Measurements from ENCODE around the gene CNPY3.
A peak's percentile ranks its signal among the peaks of the same experiment; 100 is the strongest.

CNPY3 gene

GRCh38 chr6:42921801-42922200 is 7.5 kb upstream of the CNPY3 start:
- H3K9ac ChIP-seq (ENCODE audit: low read length) = no peak overlapping the region
- no peaks in the 10 kb centered on the region for H3K4me1 ChIP-seq (ENCODE audit: insufficient read depth, low read length)
- no peak overlapping the region for H3K27ac ChIP-seq (ENCODE audit: low read depth, low read length)
- H3K36me3 ChIP-seq (ENCODE audit: insufficient read depth, low read length) = no peaks in the 10 kb centered on the region
- peaks cover 0 to 12% of the 10 kb centered on the region in 2 donors for H3K27me3 ChIP-seq (ENCODE audit: control insufficient read depth in 1 of 2, insufficient read depth in 2 of 2, low read length in 2 of 2)
- no peaks in the 10 kb centered on the region for H3K9me3 ChIP-seq (ENCODE audit: low read length)
- H3K4me3 ChIP-seq (ENCODE audit: low read depth in 1 of 2, low read length in 2 of 2) = no peak overlapping the region

DNA sequence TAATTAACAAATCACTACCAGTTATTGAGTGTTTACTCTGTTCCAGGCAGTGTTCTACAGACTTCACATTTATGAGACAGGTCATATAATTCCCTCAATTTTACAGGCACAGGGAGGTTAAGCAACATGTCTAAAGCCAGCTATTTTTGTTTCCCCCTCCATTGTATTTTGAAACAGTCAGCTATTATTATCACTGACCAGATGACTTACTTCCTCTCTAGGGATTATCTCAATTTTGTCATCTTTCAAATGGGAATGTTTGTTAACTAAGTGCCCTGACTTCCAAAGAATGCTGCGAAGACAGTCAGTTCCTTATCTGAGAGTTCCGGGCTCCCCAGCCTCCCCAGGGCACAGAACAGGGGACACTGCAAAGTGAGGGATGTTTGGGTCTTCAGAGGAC is 5.6 kb upstream of the CNPY3 start:
- no peaks in the 10 kb centered on the region for H3K9me3 ChIP-seq (ENCODE audit: low read length)
- no peak overlapping the region for H3K9ac ChIP-seq (ENCODE audit: low read length)
- H3K4me1 ChIP-seq (ENCODE audit: insufficient read depth, low read length) = no peaks in the 10 kb centered on the region
- H3K27ac ChIP-seq (ENCODE audit: low read depth, low read length) = no peak overlapping the region
- H3K36me3 ChIP-seq (ENCODE audit: insufficient read depth, low read length) = no peaks in the 10 kb centered on the region
- no peak overlapping the region for H3K4me3 ChIP-seq (ENCODE audit: low read depth in 1 of 2, low read length in 2 of 2)
- H3K27me3 ChIP-seq (ENCODE audit: control insufficient read depth in 1 of 2, insufficient read depth in 2 of 2, low read length in 2 of 2) = peaks cover 0 to 12% of the 10 kb centered on the region in 2 donors

GRCh38 chr6:42925248-42925857 is 3.9 kb upstream of the CNPY3 start:
- no peak overlapping the region for H3K9ac ChIP-seq (ENCODE audit: low read length)
- H3K4me1 ChIP-seq (ENCODE audit: insufficient read depth, low read length) = peaks cover 6% of the 10 kb centered on the region
- no peaks in the 10 kb centered on the region for H3K9me3 ChIP-seq (ENCODE audit: low read length)
- H3K4me3 ChIP-seq (ENCODE audit: low read depth in 1 of 2, low read length in 2 of 2) = no peak overlapping the region
- no peaks in the 10 kb centered on the region for H3K36me3 ChIP-seq (ENCODE audit: insufficient read depth, low read length)
- no peak overlapping the region for H3K27ac ChIP-seq (ENCODE audit: low read depth, low read length)
- peaks cover 0 to 12% of the 10 kb centered on the region in 2 donors for H3K27me3 ChIP-seq (ENCODE audit: control insufficient read depth in 1 of 2, insufficient read depth in 2 of 2, low read length in 2 of 2)

GRCh38 chr6:42929821-42930360 is 611 bp downstream of the CNPY3 start:
- Histone ChIP-seq H3K9ac (ENCODE audit: low read length) (peak overlapping the region; percentile 87), H3K27ac (ENCODE audit: low read depth, low read length) (peak overlapping the region; percentile 90), H3K4me3 (ENCODE audit: low read depth in 1 of 2, low read length in 2 of 2) (peak overlapping the region; percentile 61 to 86), H3K4me1 (ENCODE audit: insufficient read depth, low read length) (peaks cover 16% of the 10 kb centered on the region), H3K36me3 (ENCODE audit: insufficient read depth, low read length) (peaks cover 5% of the 10 kb centered on the region), H3K27me3 (ENCODE audit: control insufficient read depth in 1 of 2, insufficient read depth in 2 of 2, low read length in 2 of 2) (peaks cover 0 to 5% of the 10 kb centered on the region in 2 donors), H3K9me3 (ENCODE audit: low read length) (no peaks in the 10 kb centered on the region)

DNA sequence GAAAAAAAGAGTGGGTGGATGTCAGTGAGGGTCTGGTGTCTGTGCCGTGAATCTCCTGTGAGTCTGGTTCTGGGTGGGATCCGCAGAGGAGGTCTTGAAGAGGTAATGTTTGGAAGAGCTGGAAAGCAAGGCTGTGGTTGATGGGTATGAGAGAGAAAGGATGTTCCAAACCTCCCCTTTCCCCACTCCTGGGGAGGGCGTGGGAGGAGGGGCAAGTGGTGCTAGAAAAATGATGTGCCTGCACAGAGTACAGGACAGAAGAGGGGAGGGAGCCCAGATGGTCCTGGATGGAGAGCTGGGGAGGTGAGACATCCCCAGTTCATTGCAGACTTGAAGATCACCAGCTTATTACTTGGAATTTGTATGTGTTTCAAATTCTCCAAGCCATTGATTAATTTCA is 3.1 kb downstream of the CNPY3 start:
- Histone ChIP-seq H3K9ac (ENCODE audit: low read length) (no peak overlapping the region), H3K9me3 (ENCODE audit: low read length) (no peaks in the 10 kb centered on the region), H3K27ac (ENCODE audit: low read depth, low read length) (no peak overlapping the region), H3K27me3 (ENCODE audit: control insufficient read depth in 1 of 2, insufficient read depth in 2 of 2, low read length in 2 of 2) (no peaks in the 10 kb centered on the region), H3K4me3 (ENCODE audit: low read depth in 1 of 2, low read length in 2 of 2) (no peak overlapping the region), H3K4me1 (ENCODE audit: insufficient read depth, low read length) (peaks cover 16% of the 10 kb centered on the region), H3K36me3 (ENCODE audit: insufficient read depth, low read length) (peaks cover 27% of the 10 kb centered on the region)

GRCh38 chr6:42933205-42933604 is 3.9 kb downstream of the CNPY3 start:
- Histone ChIP-seq H3K36me3 (ENCODE audit: insufficient read depth, low read length) (peaks cover 35% of the 10 kb centered on the region), H3K27ac (ENCODE audit: low read depth, low read length) (no peak overlapping the region)

GRCh38 chr6:42935322-42935721 is 6.0 kb downstream of the CNPY3 start:
- Histone ChIP-seq H3K27me3 (ENCODE audit: control insufficient read depth in 1 of 2, insufficient read depth in 2 of 2, low read length in 2 of 2) (no peaks in the 10 kb centered on the region), H3K36me3 (ENCODE audit: insufficient read depth, low read length) (peaks cover 50% of the 10 kb centered on the region), H3K4me3 (ENCODE audit: low read depth in 1 of 2, low read length in 2 of 2) (no peak overlapping the region), H3K9me3 (ENCODE audit: low read length) (no peaks in the 10 kb centered on the region), H3K27ac (ENCODE audit: low read depth, low read length) (no peak overlapping the region), H3K9ac (ENCODE audit: low read length) (no peak overlapping the region), H3K4me1 (ENCODE audit: insufficient read depth, low read length) (peaks cover 11% of the 10 kb centered on the region)

More at GRCh38 chr6:42933205-42933604, 3.9 kb downstream of the CNPY3 start:
- H3K9me3 ChIP-seq (ENCODE audit: low read length) = no peaks in the 10 kb centered on the region
- peaks cover 16% of the 10 kb centered on the region for H3K4me1 ChIP-seq (ENCODE audit: insufficient read depth, low read length)
- H3K27me3 ChIP-seq (ENCODE audit: control insufficient read depth in 1 of 2, insufficient read depth in 2 of 2, low read length in 2 of 2) = no peaks in the 10 kb centered on the region
- H3K4me3 ChIP-seq (ENCODE audit: low read depth in 1 of 2, low read length in 2 of 2) = no peak overlapping the region
- no peak overlapping the region for H3K9ac ChIP-seq (ENCODE audit: low read length)

GRCh38 chr6:42936398-42936797 is 7.1 kb downstream of the CNPY3 start:
- no peaks in the 10 kb centered on the region for H3K9me3 ChIP-seq (ENCODE audit: low read length)
- H3K9ac ChIP-seq (ENCODE audit: low read length) = no peak overlapping the region
- H3K36me3 ChIP-seq (ENCODE audit: insufficient read depth, low read length) = peaks cover 50% of the 10 kb centered on the region
- no peak overlapping the region for H3K27ac ChIP-seq (ENCODE audit: low read depth, low read length)
- no peak overlapping the region for H3K4me3 ChIP-seq (ENCODE audit: low read depth in 1 of 2, low read length in 2 of 2)
- no peaks in the 10 kb centered on the region for H3K27me3 ChIP-seq (ENCODE audit: control insufficient read depth in 1 of 2, insufficient read depth in 2 of 2, low read length in 2 of 2)
- no peaks in the 10 kb centered on the region for H3K4me1 ChIP-seq (ENCODE audit: insufficient read depth, low read length)

DNA sequence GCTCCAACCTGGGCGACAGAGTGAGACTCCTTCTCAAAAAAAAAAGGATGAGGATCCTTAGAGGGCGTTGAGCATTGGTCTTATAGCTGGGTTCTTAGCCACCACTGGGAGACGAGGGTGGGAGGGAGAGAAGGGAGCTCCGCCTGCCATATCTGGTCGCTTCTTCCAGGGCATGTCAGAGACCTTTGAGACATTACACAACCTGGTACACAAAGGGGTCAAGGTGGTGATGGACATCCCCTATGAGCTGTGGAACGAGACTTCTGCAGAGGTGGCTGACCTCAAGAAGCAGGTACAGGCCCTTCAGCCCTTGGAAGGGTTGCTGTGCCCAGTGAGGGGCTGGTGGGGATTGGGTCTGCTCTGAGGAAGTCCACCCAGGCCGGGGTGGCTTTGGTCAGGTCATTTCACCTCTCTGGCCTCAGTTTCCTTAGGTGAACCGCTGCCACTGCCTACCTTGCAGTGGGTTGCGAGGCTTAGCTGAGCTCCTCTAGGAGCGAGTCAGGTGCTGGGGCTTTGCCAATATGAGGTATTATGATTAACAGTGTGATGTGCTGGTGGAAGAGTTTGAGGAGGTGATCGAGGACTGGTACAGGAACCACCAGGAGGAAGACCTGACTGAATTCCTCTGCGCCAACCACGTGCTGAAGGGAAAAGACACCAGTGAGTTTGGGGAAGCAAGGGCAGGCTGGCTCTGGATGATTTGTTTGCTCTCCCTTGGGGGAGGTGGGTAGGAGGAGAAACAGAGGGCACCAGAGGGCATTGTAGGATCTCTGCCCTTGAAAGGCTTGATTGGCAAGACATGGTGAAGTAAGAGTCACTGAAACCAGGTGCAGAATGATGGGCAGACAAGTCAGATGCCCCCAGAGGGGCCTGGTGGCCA is 8.5 kb downstream of the CNPY3 start:
- Histone ChIP-seq H3K4me1 (ENCODE audit: insufficient read depth, low read length) (no peaks in the 10 kb centered on the region), H3K36me3 (ENCODE audit: insufficient read depth, low read length) (peaks cover 49% of the 10 kb centered on the region), H3K4me3 (ENCODE audit: low read depth in 1 of 2, low read length in 2 of 2) (no peak overlapping the region), H3K27me3 (ENCODE audit: control insufficient read depth in 1 of 2, insufficient read depth in 2 of 2, low read length in 2 of 2) (no peaks in the 10 kb centered on the region), H3K27ac (ENCODE audit: low read depth, low read length) (no peak overlapping the region), H3K9ac (ENCODE audit: low read length) (no peak overlapping the region), H3K9me3 (ENCODE audit: low read length) (no peaks in the 10 kb centered on the region)

DNA sequence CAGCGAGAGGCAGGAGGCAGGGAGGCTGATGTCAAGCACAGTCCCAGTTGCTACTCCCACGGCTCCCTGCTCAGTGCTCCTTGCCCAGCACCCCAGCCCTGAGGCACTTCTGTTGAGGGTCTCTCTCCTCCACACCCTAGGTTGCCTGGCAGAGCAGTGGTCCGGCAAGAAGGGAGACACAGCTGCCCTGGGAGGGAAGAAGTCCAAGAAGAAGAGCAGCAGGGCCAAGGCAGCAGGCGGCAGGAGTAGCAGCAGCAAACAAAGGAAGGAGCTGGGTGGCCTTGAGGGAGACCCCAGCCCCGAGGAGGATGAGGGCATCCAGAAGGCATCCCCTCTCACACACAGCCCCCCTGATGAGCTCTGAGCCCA is 9.1 kb downstream of the CNPY3 start:
- Histone ChIP-seq H3K27me3 (ENCODE audit: control insufficient read depth in 1 of 2, insufficient read depth in 2 of 2, low read length in 2 of 2) (no peaks in the 10 kb centered on the region), H3K4me1 (ENCODE audit: insufficient read depth, low read length) (no peaks in the 10 kb centered on the region), H3K4me3 (ENCODE audit: low read depth in 1 of 2, low read length in 2 of 2) (no peak overlapping the region), H3K27ac (ENCODE audit: low read depth, low read length) (no peak overlapping the region), H3K9ac (ENCODE audit: low read length) (no peak overlapping the region), H3K9me3 (ENCODE audit: low read length) (no peaks in the 10 kb centered on the region), H3K36me3 (ENCODE audit: insufficient read depth, low read length) (peaks cover 46% of the 10 kb centered on the region)

DNA sequence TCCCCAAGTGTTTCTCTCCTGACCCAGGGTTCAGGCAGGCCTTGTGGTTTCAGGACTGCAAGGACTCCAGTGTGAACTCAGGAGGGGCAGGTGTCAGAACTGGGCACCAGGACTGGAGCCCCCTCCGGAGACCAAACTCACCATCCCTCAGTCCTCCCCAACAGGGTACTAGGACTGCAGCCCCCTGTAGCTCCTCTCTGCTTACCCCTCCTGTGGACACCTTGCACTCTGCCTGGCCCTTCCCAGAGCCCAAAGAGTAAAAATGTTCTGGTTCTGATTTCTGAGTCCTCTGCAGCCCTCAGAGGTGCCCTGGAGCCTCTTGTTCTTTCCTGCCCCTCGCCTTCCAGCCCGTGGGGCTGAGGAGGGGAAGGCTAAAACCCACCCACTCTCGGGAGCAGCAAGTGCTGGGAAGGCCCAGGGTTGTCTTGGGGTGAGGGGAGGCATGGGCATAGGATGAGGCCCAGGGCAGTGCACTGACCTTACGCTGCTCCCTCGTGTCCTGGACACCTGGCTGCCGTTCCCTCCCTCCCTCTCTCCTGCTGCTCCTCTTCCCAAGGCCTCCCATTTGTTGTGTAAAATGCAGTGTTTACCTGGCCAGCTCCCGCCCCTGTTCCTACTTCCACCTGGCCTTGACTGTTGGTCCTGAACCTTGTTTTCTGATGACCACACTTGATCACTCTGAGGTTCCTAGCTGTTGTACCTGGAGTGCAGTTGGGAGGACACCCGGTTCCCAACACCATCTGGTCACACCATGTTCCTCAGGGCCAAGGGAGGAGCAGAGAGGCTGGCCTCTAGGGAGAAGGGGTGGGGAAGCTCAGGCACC is 9.9 kb downstream of the CNPY3 start:
- Histone ChIP-seq H3K9me3 (ENCODE audit: low read length) (no peaks in the 10 kb centered on the region), H3K27ac (ENCODE audit: low read depth, low read length) (no peak overlapping the region), H3K36me3 (ENCODE audit: insufficient read depth, low read length) (peaks cover 54% of the 10 kb centered on the region), H3K27me3 (ENCODE audit: control insufficient read depth in 1 of 2, insufficient read depth in 2 of 2, low read length in 2 of 2) (no peaks in the 10 kb centered on the region), H3K4me1 (ENCODE audit: insufficient read depth, low read length) (no peaks in the 10 kb centered on the region), H3K9ac (ENCODE audit: low read length) (no peak overlapping the region), H3K4me3 (ENCODE audit: low read depth in 1 of 2, low read length in 2 of 2) (no peak overlapping the region)

Data from muscle layer of colon (tissue), 2 donors.